ENCODE data around the gene DHRS3. TPM values are rescaled to one million over a fixed set of nuclear protein-coding genes. Genes with fewer than 3 reads are reported as not detected.
A peak's percentile ranks its signal among the peaks of the same experiment; 100 is the strongest.

Gene DHRS3
- total and polyA plus RNA-seq, 2 of the 13 experiments (the other 11 are each of a cell fraction or from before 2014, with no cell fraction given), result 48.5 to 90.5 TPM

DNA sequence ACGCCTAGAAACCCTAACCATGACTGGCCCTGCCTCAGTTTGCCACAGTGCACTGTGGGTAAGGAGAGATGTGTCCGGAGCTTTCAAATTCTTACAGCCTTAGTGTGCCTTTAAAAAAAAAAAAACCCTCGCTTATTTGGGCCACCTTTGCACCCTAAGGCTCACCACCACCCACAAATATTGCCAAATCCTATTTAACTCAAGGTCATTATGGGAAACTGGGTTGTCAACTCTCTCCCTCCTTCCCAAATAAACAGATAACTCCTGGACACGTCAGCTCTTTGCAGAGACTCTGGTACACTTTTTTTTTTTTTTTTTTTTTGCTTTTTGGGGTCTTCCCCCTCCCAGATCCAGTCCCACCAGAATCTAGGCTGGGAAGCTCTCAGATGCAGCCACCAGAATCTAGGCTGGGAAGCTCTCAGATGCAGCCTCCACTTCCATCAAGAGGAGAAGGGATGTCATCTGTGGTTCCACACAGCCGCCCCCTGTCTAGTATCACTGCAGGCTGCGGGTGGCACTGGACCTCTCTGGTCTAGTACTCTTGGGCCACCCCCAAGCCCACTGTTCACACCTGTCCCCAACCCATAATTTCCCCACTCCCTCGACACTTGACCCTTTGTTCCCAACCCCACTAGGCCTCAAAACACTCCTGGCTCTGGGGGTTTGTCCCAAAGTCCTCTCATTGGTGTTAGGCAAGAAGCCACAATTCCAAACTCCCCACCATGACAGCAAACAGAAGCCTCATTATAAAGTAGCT is 3.4 kb downstream of the DHRS3 start (continued):
- peak; percentile 68; the same call in 1 of the 2 replicates for TF ChIP-seq CCDC6 (CRISPR knock-in tag; IDR thresholded peaks at IDR 0.05)
- peak; percentile 66; the same call in 1 of the 2 replicates for TF ChIP-seq PITX1 (CRISPR knock-in tag; IDR thresholded peaks at IDR 0.05)
- no peak for TF ChIP-seq MYC (CRISPR knock-in tag; IDR thresholded peaks at IDR 0.05; ENCODE audit: borderline replicate concordance)
- TF ChIP-seq ZNF652 (CRISPR knock-in tag; IDR thresholded peaks at IDR 0.05; ENCODE audit: borderline replicate concordance, low read depth), result peak; percentile 77; the same call in 1 of the 2 replicates
- TF ChIP-seq, protein P1, sequence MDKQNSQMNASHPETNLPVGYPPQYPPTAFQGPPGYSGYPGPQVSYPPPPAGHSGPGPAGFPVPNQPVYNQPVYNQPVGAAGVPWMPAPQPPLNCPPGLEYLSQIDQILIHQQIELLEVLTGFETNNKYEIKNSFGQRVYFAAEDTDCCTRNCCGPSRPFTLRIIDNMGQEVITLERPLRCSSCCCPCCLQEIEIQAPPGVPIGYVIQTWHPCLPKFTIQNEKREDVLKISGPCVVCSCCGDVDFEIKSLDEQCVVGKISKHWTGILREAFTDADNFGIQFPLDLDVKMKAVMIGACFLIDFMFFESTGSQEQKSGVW (CRISPR knock-in tag; IDR thresholded peaks at IDR 0.05; ENCODE audit: borderline replicate concordance), result no peak
- TF ChIP-seq ZNF558 (CRISPR knock-in tag; IDR thresholded peaks at IDR 0.05; ENCODE audit: borderline replicate concordance), result peak; percentile 34; the same call in 1 of the 2 replicates
- peak; percentile 70; the same call in 1 of the 2 replicates for TF ChIP-seq ZNF746 (CRISPR knock-in tag; IDR thresholded peaks at IDR 0.05)
- peak; percentile 68 for TF ChIP-seq POLR2AphosphoS5 (IDR thresholded peaks at IDR 0.05; ENCODE audit: low read depth, low read length)
- TF ChIP-seq, protein P2, sequence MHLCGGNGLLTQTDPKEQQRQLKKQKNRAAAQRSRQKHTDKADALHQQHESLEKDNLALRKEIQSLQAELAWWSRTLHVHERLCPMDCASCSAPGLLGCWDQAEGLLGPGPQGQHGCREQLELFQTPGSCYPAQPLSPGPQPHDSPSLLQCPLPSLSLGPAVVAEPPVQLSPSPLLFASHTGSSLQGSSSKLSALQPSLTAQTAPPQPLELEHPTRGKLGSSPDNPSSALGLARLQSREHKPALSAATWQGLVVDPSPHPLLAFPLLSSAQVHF (CRISPR knock-in tag; IDR thresholded peaks at IDR 0.05), result no peak
- no peak for TF ChIP-seq FOXP1 (IDR thresholded peaks at IDR 0.05)
- peak; percentile 87 for TF ChIP-seq FOXP1 (CRISPR knock-in tag; IDR thresholded peaks at IDR 0.05)
- TF ChIP-seq TBX3 (IDR thresholded peaks at IDR 0.05; ENCODE audit: borderline replicate concordance), result peak; percentile 27; the same call in 1 of the 2 replicates
- TF ChIP-seq HMG20A (CRISPR knock-in tag; IDR thresholded peaks at IDR 0.05; ENCODE audit: borderline replicate concordance), result 0 out of 2 replicates have a peak, but pooled peaks have one; percentile 33
- no peak for TF ChIP-seq ZBTB8A (CRISPR knock-in tag; IDR thresholded peaks at IDR 0.05; ENCODE audit: borderline replicate concordance, low read depth)
- TF ChIP-seq CREM (IDR thresholded peaks at IDR 0.05), result peak; percentile 79
- no peak for TF ChIP-seq CREM (CRISPR knock-in tag; IDR thresholded peaks at IDR 0.05)
- TF ChIP-seq PPARG (CRISPR knock-in tag; conservative IDR thresholded peaks at IDR 0.05), result peak; percentile 60; the same call in 1 of the 2 replicates
- TF ChIP-seq PLRG1 (conservative IDR thresholded peaks at IDR 0.05), result no peak
- TF ChIP-seq, protein P3, sequence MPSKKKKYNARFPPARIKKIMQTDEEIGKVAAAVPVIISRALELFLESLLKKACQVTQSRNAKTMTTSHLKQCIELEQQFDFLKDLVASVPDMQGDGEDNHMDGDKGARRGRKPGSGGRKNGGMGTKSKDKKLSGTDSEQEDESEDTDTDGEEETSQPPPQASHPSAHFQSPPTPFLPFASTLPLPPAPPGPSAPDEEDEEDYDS (CRISPR knock-in tag; IDR thresholded peaks at IDR 0.05), result 0 out of 2 replicates have a peak, but pooled peaks have one; percentile 41
- no peak for TF ChIP-seq FOXA1 (IDR thresholded peaks at IDR 0.05)
- TF ChIP-seq FOXA1 (CRISPR knock-in tag; IDR thresholded peaks at IDR 0.05), result peak; percentile 46; the same call in 1 of the 2 replicates
- peak; percentile 79 for TF ChIP-seq RBFOX2 (IDR thresholded peaks at IDR 0.05; ENCODE audit: low read depth, low read length)
- TF ChIP-seq, protein P4, sequence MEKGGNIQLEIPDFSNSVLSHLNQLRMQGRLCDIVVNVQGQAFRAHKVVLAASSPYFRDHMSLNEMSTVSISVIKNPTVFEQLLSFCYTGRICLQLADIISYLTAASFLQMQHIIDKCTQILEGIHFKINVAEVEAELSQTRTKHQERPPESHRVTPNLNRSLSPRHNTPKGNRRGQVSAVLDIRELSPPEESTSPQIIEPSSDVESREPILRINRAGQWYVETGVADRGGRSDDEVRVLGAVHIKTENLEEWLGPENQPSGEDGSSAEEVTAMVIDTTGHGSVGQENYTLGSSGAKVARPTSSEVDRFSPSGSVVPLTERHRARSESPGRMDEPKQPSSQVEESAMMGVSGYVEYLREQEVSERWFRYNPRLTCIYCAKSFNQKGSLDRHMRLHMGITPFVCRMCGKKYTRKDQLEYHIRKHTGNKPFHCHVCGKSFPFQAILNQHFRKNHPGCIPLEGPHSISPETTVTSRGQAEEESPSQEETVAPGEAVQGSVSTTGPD (CRISPR knock-in tag; IDR thresholded peaks at IDR 0.05), result 0 out of 2 replicates have a peak, but pooled peaks have one; percentile 39
- 0 out of 2 replicates have a peak, but pooled peaks have one; percentile 55 for TF ChIP-seq ZNF776 (CRISPR knock-in tag; IDR thresholded peaks at IDR 0.05)
- TF ChIP-seq, protein P5, sequence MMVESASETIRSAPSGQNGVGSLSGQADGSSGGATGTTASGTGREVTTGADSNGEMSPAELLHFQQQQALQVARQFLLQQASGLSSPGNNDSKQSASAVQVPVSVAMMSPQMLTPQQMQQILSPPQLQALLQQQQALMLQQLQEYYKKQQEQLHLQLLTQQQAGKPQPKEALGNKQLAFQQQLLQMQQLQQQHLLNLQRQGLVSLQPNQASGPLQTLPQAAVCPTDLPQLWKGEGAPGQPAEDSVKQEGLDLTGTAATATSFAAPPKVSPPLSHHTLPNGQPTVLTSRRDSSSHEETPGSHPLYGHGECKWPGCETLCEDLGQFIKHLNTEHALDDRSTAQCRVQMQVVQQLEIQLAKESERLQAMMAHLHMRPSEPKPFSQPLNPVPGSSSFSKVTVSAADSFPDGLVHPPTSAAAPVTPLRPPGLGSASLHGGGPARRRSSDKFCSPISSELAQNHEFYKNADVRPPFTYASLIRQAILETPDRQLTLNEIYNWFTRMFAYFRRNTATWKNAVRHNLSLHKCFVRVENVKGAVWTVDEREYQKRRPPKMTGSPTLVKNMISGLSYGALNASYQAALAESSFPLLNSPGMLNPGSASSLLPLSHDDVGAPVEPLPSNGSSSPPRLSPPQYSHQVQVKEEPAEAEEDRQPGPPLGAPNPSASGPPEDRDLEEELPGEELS (CRISPR knock-in tag; IDR thresholded peaks at IDR 0.05), result peak; percentile 84
- no peak for TF ChIP-seq ZNF335 (CRISPR knock-in tag; IDR thresholded peaks at IDR 0.05)
- TF ChIP-seq NKX3-1 (CRISPR knock-in tag; IDR thresholded peaks at IDR 0.05), result 0 out of 2 replicates have a peak, but pooled peaks have one; percentile 22
- peak; percentile 51 for TF ChIP-seq ZFY (CRISPR knock-in tag; IDR thresholded peaks at IDR 0.05)
